ENCODE measurements around the gene MAP4K5. TPM values are rescaled to one million over a fixed set of nuclear protein-coding genes. Genes with fewer than 3 reads are reported as not detected.
"Not testable (repeated sequence)": the region's sequence is repeated elsewhere in the genome, so short reads cannot be mapped to it uniquely, and the experiment has no call there.

MAP4K5 gene
- total RNA-seq: 26.4 and 27.5 TPM in 2 replicates

DNA sequence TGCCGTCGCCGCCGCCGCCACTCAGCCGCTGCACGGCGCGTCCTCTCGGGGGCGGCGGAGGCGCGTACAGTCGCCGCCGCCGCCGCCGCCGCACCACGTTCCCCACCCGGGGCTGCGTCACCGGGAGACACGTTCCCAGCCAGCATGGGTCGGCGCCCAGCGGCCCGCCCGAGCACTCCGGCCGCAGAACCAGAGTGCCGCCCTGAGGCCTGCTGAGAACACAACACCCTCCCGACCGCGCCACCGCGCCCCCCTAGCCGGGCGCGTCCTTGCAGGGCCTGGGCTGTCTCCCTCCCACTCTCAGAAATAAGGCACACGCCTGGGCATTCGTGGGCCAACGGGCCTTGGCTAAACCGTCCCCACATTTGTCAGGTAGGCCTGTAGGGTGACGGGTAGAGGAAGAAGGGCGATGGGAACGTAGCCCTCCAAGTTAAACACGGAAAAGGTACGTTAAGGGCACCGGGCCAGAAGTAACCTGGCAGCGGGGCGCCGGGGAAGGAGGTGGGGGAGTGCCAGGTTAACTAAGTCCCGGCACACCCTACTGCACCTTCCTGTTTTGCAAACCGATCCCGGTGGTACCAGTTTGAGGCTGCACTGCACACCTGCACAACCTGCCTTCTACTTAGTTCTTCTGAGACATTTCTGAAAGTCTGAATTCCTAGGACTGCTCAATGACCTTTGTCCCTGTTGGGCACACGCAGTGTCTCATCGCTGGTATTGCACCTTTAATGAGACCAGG, at the start of gene MAP4K5:
TSS of gene MAP4K5 (minus strand) at position 68 of the 739 bp plus-strand sequence. CDS start 520 bp downstream, outside the sequence.
- no peaks in the 10 kb centered on the region for H3K9me3 Mint-ChIP-seq
- H3K4me1 Mint-ChIP-seq (ENCODE audit: low read depth): peaks cover 42% of the 10 kb centered on the region
- H3K27me3 Mint-ChIP-seq (ENCODE audit: insufficient read depth): peaks cover 24% of the 10 kb centered on the region
- H3K27ac Mint-ChIP-seq: peak within 1 kb of the TSS; percentile 79
- H3K4me3 Mint-ChIP-seq: peak within 1 kb of the TSS; percentile 92
- intact Hi-C loops (cut with micrococcal nuclease): loop anchor here (1.0 to 5.0 kb wide), 11 partner anchors 10 to 900 kb away; partner anchors contain the start of genes ATL1, DMAC2L, L2HGDH and SAV1
- peak; percentile 82 for DNase-seq (ENCODE audit: low spot score)
- H3K36me3 Mint-ChIP-seq (ENCODE audit: low read depth): peaks cover 10% of the 10 kb centered on the region

DNA sequence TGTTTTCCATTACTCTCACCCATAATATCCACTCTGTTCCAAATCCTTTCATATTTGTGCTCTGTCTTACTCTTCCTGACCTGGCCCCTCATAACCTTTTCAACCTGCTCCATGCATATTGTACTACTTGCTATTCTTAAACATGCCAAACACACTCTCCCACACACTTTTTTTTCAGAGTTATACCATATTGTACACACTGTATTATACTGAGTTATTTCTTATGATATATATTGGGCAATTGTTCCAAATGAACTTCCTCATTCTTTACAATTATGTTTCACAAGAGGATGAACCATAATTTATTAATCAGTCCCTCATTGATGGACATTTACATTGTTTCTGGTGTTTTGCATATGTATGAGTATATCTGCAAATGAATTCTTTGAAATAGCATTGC, 46.1 kb upstream of the MAP4K5 start:
- H3K9me3 Mint-ChIP-seq: no peaks in the 10 kb centered on the region
- no peak for DNase-seq (ENCODE audit: low spot score)
- no peak overlapping the region for H3K4me3 Mint-ChIP-seq
- intact Hi-C loops (cut with micrococcal nuclease): no loop called here
- no peaks in the 10 kb centered on the region for H3K36me3 Mint-ChIP-seq (ENCODE audit: low read depth)
- H3K27ac Mint-ChIP-seq: no peak overlapping the region
- peaks cover 1% of the 10 kb centered on the region for H3K4me1 Mint-ChIP-seq (ENCODE audit: low read depth)
- H3K27me3 Mint-ChIP-seq (ENCODE audit: insufficient read depth): peaks cover 18% of the 10 kb centered on the region

DNA sequence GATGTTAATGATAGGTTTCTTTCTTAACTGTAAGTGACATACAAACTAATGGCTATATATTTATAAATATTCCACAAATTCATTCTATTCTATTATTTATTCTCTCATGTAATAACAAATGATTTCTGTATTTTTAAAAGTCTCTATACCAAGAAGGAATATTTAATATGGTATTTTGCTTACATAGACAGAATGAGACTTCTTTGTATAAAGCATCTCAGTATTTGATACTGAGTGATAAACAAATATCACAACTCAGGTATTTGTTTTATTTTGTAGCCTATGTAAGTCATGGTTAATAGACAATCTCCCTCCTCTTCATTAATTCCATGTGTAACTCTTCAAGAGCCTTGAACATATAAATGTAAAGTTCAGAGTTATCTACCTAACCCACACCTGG, 45.6 kb upstream of the MAP4K5 start:
- no peak for DNase-seq (ENCODE audit: low spot score)
- H3K27ac Mint-ChIP-seq: no peak overlapping the region
- no peaks in the 10 kb centered on the region for H3K4me1 Mint-ChIP-seq (ENCODE audit: low read depth)
- H3K4me3 Mint-ChIP-seq: no peak overlapping the region
- intact Hi-C loops (cut with micrococcal nuclease): no loop called here
- peaks cover 18% of the 10 kb centered on the region for H3K27me3 Mint-ChIP-seq (ENCODE audit: insufficient read depth)
- no peaks in the 10 kb centered on the region for H3K36me3 Mint-ChIP-seq (ENCODE audit: low read depth)
- H3K9me3 Mint-ChIP-seq: no peaks in the 10 kb centered on the region

DNA sequence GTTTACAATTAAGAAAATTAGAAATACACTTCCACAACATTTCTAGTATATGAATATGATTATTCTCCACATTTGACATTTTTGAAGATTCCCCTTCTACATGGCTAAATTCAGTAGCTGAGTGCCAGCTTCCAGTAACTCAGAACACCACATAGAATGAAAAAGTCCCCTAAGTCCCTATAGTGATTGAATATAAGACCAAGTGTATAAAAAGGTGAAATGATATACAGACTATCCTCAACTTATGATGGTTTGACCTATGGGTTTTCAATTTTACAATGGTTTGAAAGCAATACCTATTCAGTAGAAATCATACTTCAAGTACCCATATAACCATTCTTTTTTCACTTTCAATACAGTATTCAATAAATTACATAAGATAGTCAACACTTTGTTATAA, 43.4 kb upstream of the MAP4K5 start:
- H3K27ac Mint-ChIP-seq: no peak overlapping the region
- H3K4me1 Mint-ChIP-seq (ENCODE audit: low read depth): no peaks in the 10 kb centered on the region
- H3K9me3 Mint-ChIP-seq: peaks cover 8% of the 10 kb centered on the region
- no peak for DNase-seq (ENCODE audit: low spot score)
- intact Hi-C loops (cut with micrococcal nuclease): no loop called here
- no peak overlapping the region for H3K4me3 Mint-ChIP-seq
- peaks cover 22% of the 10 kb centered on the region for H3K27me3 Mint-ChIP-seq (ENCODE audit: insufficient read depth)
- H3K36me3 Mint-ChIP-seq (ENCODE audit: low read depth): no peaks in the 10 kb centered on the region

DNA sequence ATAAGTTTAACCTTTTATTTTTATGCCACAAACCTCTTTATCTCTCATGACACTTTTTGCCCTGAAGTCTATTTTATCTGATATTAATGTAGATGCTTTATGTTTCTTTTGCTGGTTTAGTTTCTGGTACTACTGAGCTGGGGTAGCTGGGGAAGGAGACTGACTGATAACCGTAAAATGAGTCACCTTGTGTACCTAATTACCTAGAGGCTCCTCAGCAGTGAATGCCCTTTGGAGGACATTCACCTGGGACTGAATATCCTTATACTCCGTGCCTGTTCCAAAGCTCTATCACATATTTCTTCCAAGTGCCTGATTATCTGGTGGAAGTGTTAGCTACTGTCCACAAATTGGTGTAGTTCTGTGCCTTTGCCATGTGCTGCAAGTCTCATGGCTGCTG, 41.5 kb upstream of the MAP4K5 start:
- intact Hi-C loops (cut with micrococcal nuclease): no loop called here
- no peaks in the 10 kb centered on the region for H3K4me1 Mint-ChIP-seq (ENCODE audit: low read depth)
- peaks cover 25% of the 10 kb centered on the region for H3K9me3 Mint-ChIP-seq
- H3K36me3 Mint-ChIP-seq (ENCODE audit: low read depth): no peaks in the 10 kb centered on the region
- no peak overlapping the region for H3K4me3 Mint-ChIP-seq
- peaks cover 14% of the 10 kb centered on the region for H3K27me3 Mint-ChIP-seq (ENCODE audit: insufficient read depth)
- no peak overlapping the region for H3K27ac Mint-ChIP-seq
- no peak for DNase-seq (ENCODE audit: low spot score)

DNA sequence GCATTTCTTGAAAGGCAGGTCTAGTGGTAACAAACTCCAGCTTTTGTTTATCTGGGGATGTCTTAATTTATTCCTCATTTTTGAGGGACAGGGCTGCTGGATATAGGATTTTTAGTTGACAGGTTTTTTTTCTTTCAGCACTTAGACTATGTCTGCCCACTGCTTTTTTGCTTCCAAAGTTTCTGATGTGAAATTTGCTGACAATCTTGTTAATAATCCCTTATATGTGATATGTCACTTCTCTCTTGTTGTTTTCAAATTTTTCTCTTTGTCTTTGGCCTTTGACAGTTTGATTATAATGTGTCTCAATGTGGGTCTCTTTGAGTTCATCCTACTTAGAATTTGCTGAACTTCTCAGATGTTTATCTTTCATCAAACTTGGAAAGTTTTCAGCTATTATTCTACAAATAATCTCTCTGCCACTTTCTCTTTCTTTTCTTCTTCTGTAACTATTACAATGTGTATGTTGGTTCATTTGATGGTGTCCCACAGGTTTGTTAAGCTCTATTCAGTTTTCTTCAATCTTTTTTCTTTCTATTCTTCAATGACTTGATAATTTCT, 37.4 kb upstream of the MAP4K5 start:
- Mint-ChIP-seq H3K27me3 (ENCODE audit: insufficient read depth) (peaks cover 14% of the 10 kb centered on the region), H3K27ac (no peak overlapping the region), H3K4me1 (ENCODE audit: low read depth) (no peaks in the 10 kb centered on the region), H3K4me3 (no peak overlapping the region), H3K9me3 (peaks cover 30% of the 10 kb centered on the region), H3K36me3 (ENCODE audit: low read depth) (no peaks in the 10 kb centered on the region)
- DNase-seq (ENCODE audit: low spot score): no peak
- intact Hi-C loops (cut with micrococcal nuclease): no loop called here

DNA sequence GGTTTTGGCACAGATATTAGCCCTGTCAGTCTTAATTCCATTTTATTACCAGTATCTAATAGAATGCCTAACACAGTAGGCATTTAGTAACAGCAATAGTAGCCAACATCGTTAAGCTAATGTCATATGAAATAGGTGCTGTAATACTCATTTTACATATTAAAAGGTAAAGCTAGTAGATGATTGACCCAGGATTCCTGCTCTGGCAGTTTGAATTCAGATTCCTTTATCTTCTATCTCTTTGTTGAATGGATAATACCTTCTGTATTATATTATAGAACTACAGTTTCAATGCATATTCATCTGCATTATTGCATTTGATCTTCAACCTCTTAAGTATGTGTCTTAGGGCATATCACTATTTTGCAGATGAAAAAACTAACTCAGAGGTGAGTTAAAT, 30.5 kb upstream of the MAP4K5 start:
- no peaks in the 10 kb centered on the region for H3K36me3 Mint-ChIP-seq (ENCODE audit: low read depth)
- peaks cover 50% of the 10 kb centered on the region for H3K27me3 Mint-ChIP-seq (ENCODE audit: insufficient read depth)
- H3K4me1 Mint-ChIP-seq (ENCODE audit: low read depth): peaks cover 20% of the 10 kb centered on the region
- intact Hi-C loops (cut with micrococcal nuclease): loop anchor here (5.0 kb wide), 1 partner anchor 104 kb away; the partner anchor contains the start of gene SAV1
- no peaks in the 10 kb centered on the region for H3K9me3 Mint-ChIP-seq
- no peak for DNase-seq (ENCODE audit: low spot score)
- H3K4me3 Mint-ChIP-seq: no peak overlapping the region
- no peak overlapping the region for H3K27ac Mint-ChIP-seq

DNA sequence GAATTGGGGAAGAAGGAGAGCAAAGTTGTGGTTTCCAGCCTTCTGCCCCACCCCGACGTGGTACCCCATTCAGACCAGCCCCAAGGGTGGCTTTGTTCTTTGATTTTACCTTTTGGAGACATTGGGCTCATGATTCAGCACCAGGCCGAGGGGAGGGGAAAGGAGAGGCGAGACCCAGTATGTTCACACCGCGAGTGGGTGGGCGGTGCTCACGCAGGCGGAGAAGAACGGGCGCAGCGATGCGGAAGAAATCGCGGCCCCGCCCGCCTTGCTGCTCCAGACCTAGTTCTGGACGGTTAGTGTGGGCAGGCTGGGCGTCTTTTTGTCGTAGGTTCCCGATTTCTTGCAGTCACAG, 28.5 kb upstream of the MAP4K5 start:
- DNase-seq (ENCODE audit: low spot score): peak; percentile 30
- intact Hi-C loops (cut with micrococcal nuclease): loop anchor here (1.0 to 5.0 kb wide), 2 partner anchors 29 to 106 kb away; partner anchors contain the start of genes MAP4K5 and SAV1
- peaks cover 20% of the 10 kb centered on the region for H3K4me1 Mint-ChIP-seq (ENCODE audit: low read depth)
- peak overlapping the region; percentile 83 for H3K4me3 Mint-ChIP-seq
- H3K36me3 Mint-ChIP-seq (ENCODE audit: low read depth): no peaks in the 10 kb centered on the region
- H3K27me3 Mint-ChIP-seq (ENCODE audit: insufficient read depth): peaks cover 62% of the 10 kb centered on the region
- H3K27ac Mint-ChIP-seq: no peak overlapping the region
- H3K9me3 Mint-ChIP-seq: no peaks in the 10 kb centered on the region

DNA sequence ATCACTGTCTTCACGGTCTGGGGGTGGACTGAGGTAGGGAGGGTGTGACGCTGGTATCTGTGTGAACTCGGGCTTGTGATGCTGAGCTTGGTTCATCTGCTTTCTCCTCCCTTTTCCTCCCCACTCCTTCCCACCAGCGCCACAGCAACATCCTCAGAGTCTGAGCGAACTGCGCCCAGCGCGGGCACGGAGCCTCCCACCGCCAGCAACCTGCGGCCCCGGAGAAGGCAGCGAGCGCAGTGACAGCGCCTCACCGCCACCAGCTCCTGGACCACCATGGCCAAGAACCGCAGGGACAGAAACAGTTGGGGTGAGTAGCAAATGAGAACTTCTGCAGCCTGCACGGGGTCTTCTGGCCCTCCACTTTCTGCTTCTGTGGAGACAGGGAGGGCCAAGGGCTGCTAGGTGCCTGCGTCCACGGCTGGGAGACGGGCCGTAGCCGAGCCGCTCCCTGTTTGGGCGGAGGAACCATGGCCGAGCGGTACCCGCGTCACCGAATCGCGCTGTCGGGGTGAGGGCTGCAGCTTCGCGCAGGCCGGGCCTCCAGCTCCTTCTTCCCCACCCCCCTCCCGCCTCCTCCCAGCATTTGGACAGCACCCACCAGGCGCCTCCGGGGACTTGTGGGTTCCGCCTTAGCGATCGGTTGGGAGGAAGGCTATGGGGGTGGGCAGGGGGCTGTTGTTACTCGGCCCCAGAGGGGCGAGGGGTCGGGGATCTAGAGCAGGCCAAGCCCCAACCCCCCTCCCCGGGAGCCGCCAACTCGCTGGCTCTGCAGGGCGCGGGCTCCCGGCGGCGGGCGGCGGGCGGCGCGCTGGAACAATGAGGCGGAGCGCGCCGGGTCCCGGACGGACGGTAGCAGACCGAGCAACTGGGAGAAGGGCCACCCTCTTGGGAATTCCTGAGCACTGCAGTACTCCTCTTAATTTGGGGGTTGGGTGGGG, 27.9 kb upstream of the MAP4K5 start, which contains the start of gene ATL1:
TSS of gene ATL1 (plus strand) at position 156 of the 941 bp plus-strand sequence. CDS start at position 277, 121 bp downstream.
- H3K4me3 Mint-ChIP-seq: peak within 1 kb of the TSS; percentile 83
- H3K27me3 Mint-ChIP-seq (ENCODE audit: insufficient read depth): peaks cover 66% of the 10 kb centered on the region

DNA sequence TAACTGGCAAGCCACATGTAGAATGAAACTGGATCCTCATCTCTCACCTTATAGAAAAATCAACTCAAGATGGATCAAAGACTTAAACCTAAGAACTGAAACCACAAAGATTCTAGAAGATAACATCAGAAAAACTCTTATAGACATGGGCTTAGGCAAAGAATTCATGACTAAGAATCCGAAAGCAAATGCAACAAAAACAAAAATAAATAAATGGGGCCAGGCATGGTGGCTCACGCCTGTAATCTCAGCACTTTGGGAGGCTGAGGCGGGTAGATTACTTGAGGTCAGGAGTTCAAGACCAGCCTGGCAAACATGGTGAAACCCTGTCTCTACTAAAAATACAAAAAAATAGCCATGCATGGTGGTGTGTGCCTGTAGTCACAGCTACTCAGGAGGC, 20.4 kb upstream of the MAP4K5 start:
- H3K36me3 Mint-ChIP-seq (ENCODE audit: low read depth); H3K27ac Mint-ChIP-seq; DNase-seq (ENCODE audit: low spot score); H3K4me3 Mint-ChIP-seq; H3K9me3 Mint-ChIP-seq; intact Hi-C loops (cut with micrococcal nuclease); H3K4me1 Mint-ChIP-seq (ENCODE audit: low read depth): not testable (repeated sequence)
- H3K27me3 Mint-ChIP-seq (ENCODE audit: insufficient read depth): peaks cover 44% of the 10 kb centered on the region

More for the DNA sequence above, 27.9 kb upstream of the MAP4K5 start, which contains the start of gene ATL1:
- Mint-ChIP-seq H3K9me3 (no peaks in the 10 kb centered on the region), H3K4me1 (ENCODE audit: low read depth) (peaks cover 20% of the 10 kb centered on the region), H3K36me3 (ENCODE audit: low read depth) (no peaks in the 10 kb centered on the region), H3K27ac (peak within 1 kb of the TSS; percentile 5)
- intact Hi-C loops (cut with micrococcal nuclease): loop anchor here (1.0 to 5.0 kb wide), 2 partner anchors 28 to 107 kb away; partner anchors contain the start of genes MAP4K5 and SAV1
- peak; percentile 22 for DNase-seq (ENCODE audit: low spot score)

DNA sequence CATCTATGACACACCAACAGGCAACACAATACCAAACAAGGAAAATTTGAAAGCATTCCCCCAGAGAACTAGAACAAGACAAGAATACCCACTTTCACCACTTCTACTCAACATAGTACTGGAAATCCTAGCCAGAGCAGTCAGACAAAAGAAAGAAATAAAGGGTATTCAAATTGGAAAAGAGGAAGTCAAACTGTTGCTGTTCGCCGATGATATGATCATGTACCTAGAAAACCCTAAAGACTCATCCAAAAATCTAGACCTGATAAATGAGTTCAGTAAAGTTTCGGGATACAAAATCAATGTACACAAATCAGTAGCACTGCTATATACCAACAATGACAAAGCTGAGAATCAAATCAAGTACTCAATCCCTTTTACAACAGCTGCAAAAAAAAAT, 19.5 kb upstream of the MAP4K5 start:
- no peak for DNase-seq (ENCODE audit: low spot score)
- Mint-ChIP-seq H3K36me3 (ENCODE audit: low read depth) (no peaks in the 10 kb centered on the region), H3K9me3 (no peaks in the 10 kb centered on the region), H3K27ac (no peak overlapping the region), H3K4me1 (ENCODE audit: low read depth) (no peaks in the 10 kb centered on the region), H3K4me3 (no peak overlapping the region), H3K27me3 (ENCODE audit: insufficient read depth) (peaks cover 34% of the 10 kb centered on the region)
- intact Hi-C loops (cut with micrococcal nuclease): no loop called here

DNA sequence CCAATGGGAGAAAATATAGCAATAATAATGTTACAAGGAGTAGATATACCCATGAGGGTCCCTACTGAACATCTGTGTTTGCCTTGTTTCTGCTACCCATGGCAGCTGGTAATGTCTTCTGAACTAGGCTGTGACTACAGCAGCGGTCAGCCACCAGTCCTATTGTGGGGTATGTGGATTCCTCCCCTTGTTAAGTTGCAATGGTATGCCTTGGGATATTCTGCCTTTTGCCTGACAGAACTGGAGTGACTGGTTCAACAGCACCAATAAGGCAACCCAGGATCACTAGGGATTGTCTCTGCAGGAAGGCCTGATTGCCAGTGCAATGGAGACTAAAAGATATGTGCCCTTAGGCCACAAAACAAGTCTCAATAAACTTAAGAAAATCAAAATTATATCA, 17.9 kb upstream of the MAP4K5 start:
- H3K27ac Mint-ChIP-seq: no peak overlapping the region
- no peaks in the 10 kb centered on the region for H3K9me3 Mint-ChIP-seq
- H3K27me3 Mint-ChIP-seq (ENCODE audit: insufficient read depth): peaks cover 27% of the 10 kb centered on the region
- no peaks in the 10 kb centered on the region for H3K36me3 Mint-ChIP-seq (ENCODE audit: low read depth)
- no peak overlapping the region for H3K4me3 Mint-ChIP-seq
- intact Hi-C loops (cut with micrococcal nuclease): no loop called here
- no peaks in the 10 kb centered on the region for H3K4me1 Mint-ChIP-seq (ENCODE audit: low read depth)
- no peak for DNase-seq (ENCODE audit: low spot score)
